IMR-90 (cell line): ENCODE measurements around the gene MYBPHL. TPM values are rescaled to one million over a fixed set of nuclear protein-coding genes. Genes with fewer than 3 reads are reported as not detected.

Source experiments
- ATAC-seq: fragments of 200-7000 bp; cut with Tn5 transposase; 2 replicates; pipeline ENCODE4 v1.9.1; 2020; ENCODE audit warnings: low read depth, mild to moderate bottlenecking, moderate library complexity
- BruUV-seq: library from RNA; stranded (reverse); fragments of 400-500 nt; replicated peaks from 2 replicates; lab custom pipeline; 2021; lab: Mats Ljungman, UMichigan
- CTCF ChIA-PET: fragments of 300-600 bp; formaldehyde crosslinking; extraction: SDS; loops from one replicate; lab custom pipeline; 2021; ENCODE audit warnings: antibody characterized with exemption; lab: Yijun Ruan, JAX
- POLR2A ChIA-PET: fragments of 300-600 bp; sonication (Branson Sonifier 250); formaldehyde crosslinking; loops from one replicate; lab custom pipeline; 2022; ENCODE audit warnings: antibody characterized with exemption; ENCODE audit not compliant: unreplicated experiment; lab: Charles Lee
- DNase-seq: peaks from one replicate; pipeline ENCODE4 v3.0.0; 2013
- H2AFZ ChIP-seq: replicated peaks from 2 replicates; pipeline ENCODE3; 2013; ENCODE audit warnings: low read length, mild to moderate bottlenecking; ENCODE audit not compliant: poor library complexity
- H2AK5ac ChIP-seq: 2 replicates; pipeline ENCODE4 v1.6.1; 2013; ENCODE audit warnings: low read depth, low read length, inconsistent platforms
- H2AK9ac ChIP-seq: replicated peaks from 2 replicates; pipeline ENCODE3; 2013; ENCODE audit warnings: mild to moderate bottlenecking, low read depth, low read length, moderate library complexity; ENCODE audit not compliant: poor library complexity
- H2BK120ac ChIP-seq: 2 replicates; pipeline ENCODE4 v1.6.1; 2013; ENCODE audit warnings: low read depth, low read length, inconsistent platforms
- H2BK15ac ChIP-seq: 3 replicates; pipeline ENCODE4 v1.6.1; 2013; ENCODE audit warnings: low read depth, low read length, inconsistent platforms
- H2BK20ac ChIP-seq: 2 replicates; pipeline ENCODE4 v1.6.1; 2013; ENCODE audit warnings: low read depth, mild to moderate bottlenecking, inconsistent platforms, low read length, moderate library complexity
- H2BK5ac ChIP-seq: 2 replicates; pipeline ENCODE4 v1.6.1; 2013; ENCODE audit warnings: mild to moderate bottlenecking, low read depth, low read length, inconsistent platforms; ENCODE audit not compliant: poor library complexity, severe bottlenecking
- H3K14ac ChIP-seq: replicated peaks from 2 replicates; pipeline ENCODE4 v1.6.1; 2013; ENCODE audit warnings: low read depth, low read length, inconsistent platforms
- H3K18ac ChIP-seq: 2 replicates; pipeline ENCODE4 v1.6.1; 2013; ENCODE audit warnings: low read depth, low read length, control low read depth
- H3K23ac ChIP-seq: 2 replicates; pipeline ENCODE4 v1.6.1; 2013; ENCODE audit warnings: low read depth, low read length, inconsistent platforms
- H3K27ac ChIP-seq: 2 replicates; pipeline ENCODE4 v1.5.1; 2013; ENCODE audit warnings: mild to moderate bottlenecking, control low read depth, low read length; ENCODE audit not compliant: insufficient read depth
- H3K27me3 ChIP-seq: 2 replicates; pipeline ENCODE4 v1.6.1; 2013; ENCODE audit warnings: low read length; ENCODE audit not compliant: control insufficient read depth, insufficient read depth
- H3K36me3 ChIP-seq: 2 replicates; pipeline ENCODE4 v1.6.1; 2013; ENCODE audit warnings: low read length, mixed read lengths; ENCODE audit not compliant: control insufficient read depth, insufficient read depth
- H3K4ac ChIP-seq: 2 replicates; pipeline ENCODE4 v1.6.1; 2013; ENCODE audit warnings: low read depth, low read length, inconsistent platforms
- H3K4me1 ChIP-seq: 2 replicates; pipeline ENCODE4 v1.6.1; 2013; ENCODE audit warnings: low read length, mixed read lengths; ENCODE audit not compliant: control insufficient read depth, insufficient read depth
- H3K4me2 ChIP-seq: 2 replicates; pipeline ENCODE4 v1.6.1; 2013; ENCODE audit warnings: low read depth, mild to moderate bottlenecking, control low read depth, low read length, moderate library complexity
- H3K4me3 ChIP-seq: 2 replicates; pipeline ENCODE4 v1.5.1; 2013; ENCODE audit warnings: low read depth, mild to moderate bottlenecking, control low read depth, low read length, moderate library complexity; ENCODE audit not compliant: insufficient read depth
- H3K56ac ChIP-seq: 2 replicates; pipeline ENCODE4 v1.6.1; 2013; ENCODE audit warnings: low read length, inconsistent platforms; ENCODE audit not compliant: insufficient read depth; ENCODE audit errors: extremely low read depth
- H3K79me1 ChIP-seq, 2 experiments: 2 replicates each; pipeline ENCODE4 v1.6.1; 2013; ENCODE audit warnings: low read length in 2 of 2, inconsistent platforms in 1 of 2, low read depth in 1 of 2
- H3K9ac ChIP-seq: 2 replicates; pipeline ENCODE4 v1.6.1; 2013; ENCODE audit warnings: low read depth, low read length, control low read depth
- H3K9me1 ChIP-seq: 2 replicates; pipeline ENCODE4 v1.6.1; 2013; ENCODE audit warnings: low read length, inconsistent platforms; ENCODE audit not compliant: insufficient read depth
- H3K9me3 ChIP-seq: 2 replicates; pipeline ENCODE4 v1.6.1; 2013; ENCODE audit warnings: low read length; ENCODE audit not compliant: control insufficient read depth, insufficient read depth
- H4K20me1 ChIP-seq: 2 replicates; pipeline ENCODE4 v1.6.1; 2013; ENCODE audit warnings: low read length, inconsistent platforms; ENCODE audit not compliant: insufficient read depth
- H4K5ac ChIP-seq: 2 replicates; pipeline ENCODE4 v1.6.1; 2013; ENCODE audit warnings: mild to moderate bottlenecking, low read depth, low read length, control low read depth
- H4K8ac ChIP-seq, 2 experiments: 2 replicates each; pipeline ENCODE4 v1.6.1; 2013; ENCODE audit warnings: low read depth in 2 of 2, low read length in 2 of 2, control low read depth in 1 of 2, inconsistent platforms in 1 of 2
- H4K91ac ChIP-seq: 2 replicates; pipeline ENCODE4 v1.6.1; 2013; ENCODE audit warnings: low read depth, low read length, inconsistent platforms; ENCODE audit not compliant: insufficient read depth
- BHLHE40 ChIP-seq: fragments of 150-350 bp; IDR thresholded peaks from 2 replicates; pipeline ENCODE4 v1.6.1; 2016; ENCODE audit warnings: mild to moderate bottlenecking, low read depth, low read length
- CEBPB ChIP-seq: IDR thresholded peaks from 2 replicates; pipeline ENCODE4 v1.6.1; 2012; ENCODE audit warnings: low read depth, low read length, improper control_type of control experiment
- CHD1 ChIP-seq: IDR thresholded peaks from 2 replicates; pipeline ENCODE4 v1.6.1; 2012; ENCODE audit warnings: low read depth, low read length, improper control_type of control experiment
- FOS ChIP-seq: fragments of 150-350 bp; IDR thresholded peaks from 2 replicates; pipeline ENCODE4 v1.6.1; 2016; ENCODE audit warnings: low read depth, low read length
- MAFK ChIP-seq: IDR thresholded peaks from 2 replicates; pipeline ENCODE4 v1.6.1; 2012; ENCODE audit warnings: low read depth, low read length, improper control_type of control experiment
- MAZ ChIP-seq: IDR thresholded peaks from 2 replicates; pipeline ENCODE4 v1.6.1; 2012; ENCODE audit warnings: low read depth, mild to moderate bottlenecking, low read length, improper control_type of control experiment, moderate library complexity, borderline replicate concordance
- MXI1 ChIP-seq: IDR thresholded peaks from 2 replicates; pipeline ENCODE4 v1.6.1; 2012; ENCODE audit warnings: low read depth, mild to moderate bottlenecking, low read length, moderate library complexity, borderline replicate concordance
- POLR2A ChIP-seq: IDR thresholded peaks from 2 replicates; pipeline ENCODE4 v1.6.1; 2012; ENCODE audit warnings: mild to moderate bottlenecking, low read depth, low read length
- RAD21 ChIP-seq: IDR thresholded peaks from 2 replicates; pipeline ENCODE4 v1.6.1; 2012; ENCODE audit warnings: low read length, improper control_type of control experiment
- RCOR1 ChIP-seq: IDR thresholded peaks from 2 replicates; pipeline ENCODE4 v1.6.1; 2012; ENCODE audit warnings: mild to moderate bottlenecking, low read length, improper control_type of control experiment; ENCODE audit not compliant: insufficient replicate concordance
- SMC3 ChIP-seq: fragments of 150-350 bp; IDR thresholded peaks from 2 replicates; pipeline ENCODE4 v1.6.1; 2016; ENCODE audit warnings: low read depth, mild to moderate bottlenecking, antibody characterized with exemption, low read length, moderate library complexity
- USF2 ChIP-seq: fragments of 150-350 bp; IDR thresholded peaks from 2 replicates; pipeline ENCODE4 v1.6.1; 2017; ENCODE audit warnings: mild to moderate bottlenecking, antibody characterized with exemption, low read length, low read depth
- WGBS, 2 experiments: methylation state at CpG; one replicate each; pipeline versions ENCODE4 v1.1.5 to v1.1.7; 2013; ENCODE audit warnings: missing lambda C conversion rate in 2 of 2; ENCODE audit not compliant: insufficient read length in 1 of 2; ENCODE audit errors: extremely low coverage in 2 of 2; 5-methylcytosine and 5-hydroxymethylcytosine counted together
- dilution Hi-C: fragments of 300-500 bp; cut with HindIII; formaldehyde crosslinking; loops from one replicate; pipeline ENCODE4 v1.14.3; 2018; ENCODE audit warnings: low sequenced_read_pairs; ENCODE audit not compliant: unreplicated experiment
- in situ Hi-C: fragments of 300-500 bp; cut with MboI; formaldehyde crosslinking; loops from 3 replicates; pipeline ENCODE4 v1.14.3; 2019; ENCODE audit warnings: low sequenced_read_pairs, inconsistent platforms, mixed read lengths
- intact Hi-C: fragments of 100-400 bp; cut with micrococcal nuclease; formaldehyde crosslinking; loops from 2 replicates; pipeline ENCODE4 v1.10.0; 2022
- polyA plus RNA-seq, 3 experiments: library from polyadenylated mRNA; depleted of rRNA; stranded (reverse); fragments of >200 nt; gene quantifications; 2 replicates each; pipeline ENCODE4 v1.2.3, GENCODE V29; 2012; ENCODE audit warnings: low replicate concordance in 1 of 3
- total RNA-seq: library from RNA; depleted of rRNA; stranded (reverse); fragments of >200 nt; gene quantifications from 2 replicates; pipeline ENCODE4 v1.2.3, GENCODE V29; 2012
- TF ChIP-seq, protein P1 (sequence below): fragments of 150-350 bp; IDR thresholded peaks from 2 replicates; pipeline ENCODE4 v1.6.1; 2016; ENCODE audit warnings: low read depth, mild to moderate bottlenecking, low read length, moderate library complexity, borderline replicate concordance

The MYBPHL gene
- total and polyA plus RNA-seq, 2 of the 4 experiments (the other 2 are of a cell fraction) = 0.07 TPM; not detected in 1

DNA sequence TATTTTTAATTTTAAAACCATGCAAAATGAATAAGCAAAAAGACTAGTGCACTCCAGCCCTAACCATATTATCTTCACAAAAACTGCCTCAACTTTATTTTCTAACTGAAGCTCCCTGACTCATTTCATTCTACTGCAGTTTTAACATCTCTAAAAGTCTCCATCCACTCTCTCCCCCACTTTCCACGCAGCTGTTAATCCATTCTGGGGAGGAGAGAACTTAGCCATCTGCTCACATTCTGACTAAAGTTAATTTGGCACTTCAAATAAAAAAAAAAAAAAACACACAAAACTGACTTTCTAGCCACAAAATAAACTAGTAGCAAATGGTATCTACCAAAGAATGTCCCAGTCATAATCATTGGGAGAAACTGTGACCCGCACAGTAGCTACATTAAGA, 5.4 kb upstream of the MYBPHL start:
- H3K4me2 ChIP-seq = no peak overlapping the region
- no peak overlapping the region for H2BK5ac ChIP-seq
- no peaks in the 10 kb centered on the region for H3K79me1 ChIP-seq
- no peak overlapping the region for H2BK120ac ChIP-seq
- dilution Hi-C loops = no loop called here
- no peak overlapping the region for H4K5ac ChIP-seq
- no peak overlapping the region for H3K9ac ChIP-seq
- no peaks in the 10 kb centered on the region for H3K27me3 ChIP-seq
- H3K27ac ChIP-seq = no peak overlapping the region
- no peak overlapping the region for H3K4ac ChIP-seq
- DNase-seq = no peak
- in situ Hi-C loops = no loop called here
- H3K4me1 ChIP-seq = peaks cover 18% of the 10 kb centered on the region
- no peak overlapping the region for H2BK20ac ChIP-seq
- no peak overlapping the region for H3K18ac ChIP-seq
- WGBS, 2 experiments = no CpG with 5 or more reads among the region's 2 CpGs
- no peaks in the 10 kb centered on the region for H3K9me3 ChIP-seq
- no peak overlapping the region for H3K23ac ChIP-seq
- no peak overlapping the region for H2AFZ ChIP-seq
- ChIA-PET POLR2A (no interaction called here), CTCF (no interaction called here)
- no peak overlapping the region for H3K14ac ChIP-seq
- H2AK5ac ChIP-seq = no peak overlapping the region
- no peak overlapping the region for H2AK9ac ChIP-seq
- no peak overlapping the region for H3K4me3 ChIP-seq
- peaks cover 28% of the 10 kb centered on the region for H3K9me1 ChIP-seq
- no peak for TF ChIP-seq RAD21
- TF ChIP-seq BHLHE40 = no peak
- TF ChIP-seq USF2 = no peak
- no peak for TF ChIP-seq SMC3
- no peak for TF ChIP-seq MAZ
- TF ChIP-seq CHD1 = no peak
- TF ChIP-seq MXI1 = no peak
- TF ChIP-seq MAFK = no peak
- no peak for TF ChIP-seq CEBPB
- TF ChIP-seq POLR2A = no peak
- TF ChIP-seq, protein P1, sequence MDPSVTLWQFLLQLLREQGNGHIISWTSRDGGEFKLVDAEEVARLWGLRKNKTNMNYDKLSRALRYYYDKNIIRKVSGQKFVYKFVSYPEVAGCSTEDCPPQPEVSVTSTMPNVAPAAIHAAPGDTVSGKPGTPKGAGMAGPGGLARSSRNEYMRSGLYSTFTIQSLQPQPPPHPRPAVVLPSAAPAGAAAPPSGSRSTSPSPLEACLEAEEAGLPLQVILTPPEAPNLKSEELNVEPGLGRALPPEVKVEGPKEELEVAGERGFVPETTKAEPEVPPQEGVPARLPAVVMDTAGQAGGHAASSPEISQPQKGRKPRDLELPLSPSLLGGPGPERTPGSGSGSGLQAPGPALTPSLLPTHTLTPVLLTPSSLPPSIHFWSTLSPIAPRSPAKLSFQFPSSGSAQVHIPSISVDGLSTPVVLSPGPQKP = no peak
- no peak for TF ChIP-seq FOS
- TF ChIP-seq RCOR1 = no peak
- H4K91ac ChIP-seq = no peak overlapping the region
- H2BK15ac ChIP-seq = no peak overlapping the region
- BruUV-seq = no TSS peak
- intact Hi-C loops = loop anchor here (5.0 kb wide), 1 partner anchor 40 kb away; no protein-coding TSS in a partner anchor
- ATAC-seq = no peak
- H3K36me3 ChIP-seq = peaks cover 16% of the 10 kb centered on the region
- H4K20me1 ChIP-seq = peaks cover 3% of the 10 kb centered on the region; the same call in 1 of the 2 replicates
- no peak overlapping the region for H4K8ac ChIP-seq
- no peak overlapping the region for H3K56ac ChIP-seq
